ENCODE data around the gene NRG3. TPM values are rescaled to one million over a fixed set of nuclear protein-coding genes. Genes with fewer than 3 reads are reported as not detected.
"Not testable (repeated sequence)": the region's sequence is repeated elsewhere in the genome, so short reads cannot be mapped to it uniquely, and the experiment has no call there.

Gene NRG3
- total RNA-seq, 2 experiments from 2014 or later = not detected

DNA sequence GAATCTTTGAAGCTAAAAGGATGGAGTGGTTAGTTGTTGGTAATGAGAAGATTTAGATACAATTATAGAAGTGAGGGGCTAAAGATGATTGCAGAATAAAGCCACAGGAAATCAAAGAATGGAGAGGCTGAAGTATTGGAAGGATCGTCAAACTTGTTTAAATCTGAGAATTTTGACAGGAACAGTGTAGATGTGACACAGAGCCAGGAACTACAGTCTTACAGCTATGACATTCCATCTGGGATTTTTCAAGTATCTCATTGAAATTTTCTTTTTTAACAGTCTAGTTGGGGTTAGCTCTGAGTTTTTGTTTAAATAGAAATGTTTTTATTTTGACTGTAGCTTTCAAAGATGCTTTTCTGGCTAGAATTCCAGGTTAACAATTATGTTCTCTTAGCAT lies 181.4 kb downstream of the NRG3 start:
- no peaks in the 10 kb centered on the region for H3K27me3 ChIP-seq (ENCODE audit: control insufficient read depth in 1 of 2, insufficient read depth in 2 of 2, low read length in 2 of 2)
- H3K4me3 ChIP-seq (ENCODE audit: low read length) = no peak overlapping the region
- TF ChIP-seq CTCF (IDR thresholded peaks at IDR 0.05) = no peak
- H3K27me3 Mint-ChIP-seq = no peaks in the 10 kb centered on the region
- H3K36me3 ChIP-seq (ENCODE audit: insufficient read depth, low read length) = no peaks in the 10 kb centered on the region
- POLR2A ChIA-PET = no interaction called here
- H3K9me3 Mint-ChIP-seq = peaks cover 6% of the 10 kb centered on the region
- CTCF ChIA-PET = no interaction called here
- H3K4me1 ChIP-seq (ENCODE audit: insufficient read depth, low read length) = no peaks in the 10 kb centered on the region
- ATAC-seq (ENCODE audit: poor library complexity) = no peak
- H3K27ac Mint-ChIP-seq = no peak overlapping the region
- intact Hi-C loops (cut with DNase I, micrococcal nuclease) = no loop called here
- no peaks in the 10 kb centered on the region for H3K4me1 Mint-ChIP-seq (ENCODE audit: low read depth)
- DNase-seq = no peak
- H3K36me3 Mint-ChIP-seq (ENCODE audit: low read depth) = no peaks in the 10 kb centered on the region
- H3K4me3 Mint-ChIP-seq = no peak overlapping the region
- peaks cover 0 to 13% of the 10 kb centered on the region in 2 experiments for H3K9me3 ChIP-seq (ENCODE audit: control insufficient read depth in 1 of 2, insufficient read depth in 1 of 2, low read length in 2 of 2)
- H3K27ac ChIP-seq (ENCODE audit: low read depth in 1 of 2, low read length in 2 of 2) = no peak overlapping the region

DNA sequence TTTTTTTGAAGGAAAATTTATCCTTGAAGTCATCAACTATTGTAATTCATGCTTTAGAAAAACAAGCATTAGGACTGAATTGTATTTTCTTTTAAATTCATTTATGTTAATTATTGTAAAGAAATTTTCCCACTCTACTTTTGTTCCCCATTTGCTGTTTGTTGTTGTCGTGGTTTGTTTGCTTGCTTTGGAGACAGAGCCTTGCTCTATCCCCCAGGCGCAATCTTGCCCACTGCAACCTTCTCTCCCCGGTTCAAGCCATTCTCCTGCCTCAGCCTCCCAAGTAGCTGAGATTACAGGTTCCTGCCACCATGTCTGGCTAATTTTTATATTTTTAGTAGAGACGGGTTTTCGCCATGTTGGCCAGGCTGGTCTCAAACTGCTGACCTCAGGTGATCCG lies 192.2 kb downstream of the NRG3 start:
- H3K4me3 Mint-ChIP-seq; H3K27ac Mint-ChIP-seq; H3K36me3 ChIP-seq (ENCODE audit: insufficient read depth, low read length); ATAC-seq (ENCODE audit: poor library complexity); H3K9me3 ChIP-seq (ENCODE audit: control insufficient read depth in 1 of 2, insufficient read depth in 1 of 2, low read length in 2 of 2); DNase-seq; H3K4me1 ChIP-seq (ENCODE audit: insufficient read depth, low read length); H3K27me3 ChIP-seq (ENCODE audit: control insufficient read depth in 1 of 2, insufficient read depth in 2 of 2, low read length in 2 of 2); H3K4me1 Mint-ChIP-seq (ENCODE audit: low read depth); intact Hi-C loops (cut with DNase I, micrococcal nuclease); CTCF ChIA-PET; H3K36me3 Mint-ChIP-seq (ENCODE audit: low read depth); H3K4me3 ChIP-seq (ENCODE audit: low read length); H3K27ac ChIP-seq (ENCODE audit: low read depth in 1 of 2, low read length in 2 of 2); POLR2A ChIA-PET; H3K27me3 Mint-ChIP-seq: not testable (repeated sequence)
- peaks cover 11% of the 10 kb centered on the region for H3K9me3 Mint-ChIP-seq

GRCh38 chr10:82068501-82068900 lies 193.5 kb downstream of the NRG3 start:
- POLR2A ChIA-PET = no interaction called here
- H3K9me3 ChIP-seq (ENCODE audit: control insufficient read depth in 1 of 2, insufficient read depth in 1 of 2, low read length in 2 of 2) = no peaks in the 10 kb centered on the region
- peaks cover 11% of the 10 kb centered on the region for H3K9me3 Mint-ChIP-seq
- no peak for TF ChIP-seq CTCF (IDR thresholded peaks at IDR 0.05)
- H3K4me3 ChIP-seq (ENCODE audit: low read length) = no peak overlapping the region
- H3K27me3 Mint-ChIP-seq = no peaks in the 10 kb centered on the region
- CTCF ChIA-PET = no interaction called here
- H3K4me1 Mint-ChIP-seq (ENCODE audit: low read depth) = no peaks in the 10 kb centered on the region
- no peak overlapping the region for H3K27ac ChIP-seq (ENCODE audit: low read depth in 1 of 2, low read length in 2 of 2)
- intact Hi-C loops (cut with DNase I, micrococcal nuclease) = no loop called here
- ATAC-seq (ENCODE audit: poor library complexity) (no peak), DNase-seq (no peak)
- no peaks in the 10 kb centered on the region for H3K36me3 ChIP-seq (ENCODE audit: insufficient read depth, low read length)
- no peak overlapping the region for H3K4me3 Mint-ChIP-seq
- no peak overlapping the region for H3K27ac Mint-ChIP-seq
- H3K4me1 ChIP-seq (ENCODE audit: insufficient read depth, low read length) = no peaks in the 10 kb centered on the region
- H3K36me3 Mint-ChIP-seq (ENCODE audit: low read depth) = no peaks in the 10 kb centered on the region
- H3K27me3 ChIP-seq (ENCODE audit: control insufficient read depth in 1 of 2, insufficient read depth in 2 of 2, low read length in 2 of 2) = no peaks in the 10 kb centered on the region

- Histone ChIP-seq H3K4me3 (ENCODE audit: low read length) (no peak overlapping the region), H3K27ac (ENCODE audit: low read depth in 1 of 2, low read length in 2 of 2) (no peak overlapping the region), H3K4me1 (ENCODE audit: insufficient read depth, low read length) (no peaks in the 10 kb centered on the region), H3K36me3 (ENCODE audit: insufficient read depth, low read length) (no peaks in the 10 kb centered on the region), H3K9me3 (ENCODE audit: control insufficient read depth in 1 of 2, insufficient read depth in 1 of 2, low read length in 2 of 2) (no peaks in the 10 kb centered on the region), H3K27me3 (ENCODE audit: control insufficient read depth in 1 of 2, insufficient read depth in 2 of 2, low read length in 2 of 2) (no peaks in the 10 kb centered on the region)
- Mint-ChIP-seq H3K36me3 (ENCODE audit: low read depth) (no peaks in the 10 kb centered on the region), H3K4me1 (ENCODE audit: low read depth) (no peaks in the 10 kb centered on the region), H3K4me3 (no peak overlapping the region), H3K9me3 (peaks cover 9% of the 10 kb centered on the region), H3K27ac (no peak overlapping the region), H3K27me3 (no peaks in the 10 kb centered on the region)
- ChIA-PET POLR2A (no interaction called here), CTCF (no interaction called here)
- ATAC-seq (ENCODE audit: poor library complexity) = no peak
- TF ChIP-seq CTCF (IDR thresholded peaks at IDR 0.05) = no peak
- intact Hi-C loops (cut with DNase I, micrococcal nuclease) = no loop called here
- no peak for DNase-seq
Observed at GRCh38 chr10:82071231-82071630, 196.2 kb downstream of the NRG3 start.
